CD1c-positive myeloid dendritic cell (primary cell): Measurements from ENCODE around the gene TRIOBP.

Source experiments
- DNase-seq: peaks from one replicate; pipeline ENCODE4 v3.0.0-alpha.2; 2016; ENCODE audit errors: extremely low spot score

TRIOBP gene

GRCh38 chr22:37804881-37805809 lies 108.3 kb downstream of the TRIOBP start:
- peak; percentile 83 for DNase-seq

GRCh38 chr22:37805810-37806277 lies 109.0 kb downstream of the TRIOBP start:
- no peak for DNase-seq

GRCh38 chr22:37806409-37807333 lies 109.8 kb downstream of the TRIOBP start:
- peak; percentile 25 for DNase-seq

GRCh38 chr22:37807410-37808293 lies 110.8 kb downstream of the TRIOBP start, which contains the start of gene GCAT:
TSS of gene GCAT (plus strand) at chr22:37807934. CDS start at chr22:37807968, 34 bp downstream.
- DNase-seq, result peak; percentile 94

- no peak for DNase-seq
Measured at GRCh38 chr22:37808294-37808657, 111.4 kb downstream of the TRIOBP start.

- no peak for DNase-seq
Measured at GRCh38 chr22:37809672-37810333, 113.0 kb downstream of the TRIOBP start.

GRCh38 chr22:37811867-37812266 lies 115.0 kb downstream of the TRIOBP start:
- DNase-seq, result no peak

GRCh38 chr22:37812869-37813678 lies 116.2 kb downstream of the TRIOBP start:
- no peak for DNase-seq

- no peak for DNase-seq
Measured at GRCh38 chr22:37815593-37815992, 118.7 kb downstream of the TRIOBP start.

GRCh38 chr22:37816543-37817180 lies 119.8 kb downstream of the TRIOBP start:
- no peak for DNase-seq

- DNase-seq, result peak; percentile 86
Measured at GRCh38 chr22:37817705-37818408, 121.0 kb downstream of the TRIOBP start.

- DNase-seq, result peak; percentile 89
Measured at GRCh38 chr22:37818409-37819104, 121.7 kb downstream of the TRIOBP start.

- no peak for DNase-seq
Measured at GRCh38 chr22:37819105-37819433, 122.2 kb downstream of the TRIOBP start.

GRCh38 chr22:37820350-37820749 lies 123.5 kb downstream of the TRIOBP start:
- no peak for DNase-seq

- no peak for DNase-seq
Measured at GRCh38 chr22:37822079-37822833, 125.4 kb downstream of the TRIOBP start.

GRCh38 chr22:37823134-37823985 lies 126.5 kb downstream of the TRIOBP start, which contains the start of gene GALR3:
TSS of gene GALR3 (plus strand) at chr22:37823382. CDS start at chr22:37823407, 25 bp downstream.
- DNase-seq, result no peak
